IPS DF 6.9 (cell line): Measurements from ENCODE around the gene MCL1.
"Not testable (repeated sequence)": the region's sequence is repeated elsewhere in the genome, so short reads cannot be mapped to it uniquely, and the experiment has no call there.

Experiments
- DNase-seq: peaks from one replicate; pipeline ENCODE4 v3.0.0-alpha.2; 2013; ENCODE audit warnings: low read depth, low spot score
- H3K27ac ChIP-seq: one replicate; pipeline ENCODE4 v1.5.1; 2013; ENCODE audit warnings: low read length, control low read depth
- H3K27me3 ChIP-seq: 2 replicates; pipeline ENCODE4 v1.6.1; 2013; ENCODE audit warnings: mild to moderate bottlenecking, low read length; ENCODE audit not compliant: control insufficient read depth, insufficient read depth
- H3K36me3 ChIP-seq: 2 replicates; pipeline ENCODE4 v1.6.1; 2013; ENCODE audit warnings: low read length; ENCODE audit not compliant: control insufficient read depth, insufficient read depth
- H3K4me1 ChIP-seq: 2 replicates; pipeline ENCODE4 v1.6.1; 2013; ENCODE audit warnings: low read length; ENCODE audit not compliant: control insufficient read depth, insufficient read depth
- H3K4me3 ChIP-seq: 2 replicates; pipeline ENCODE4 v1.5.1; 2013; ENCODE audit warnings: mild to moderate bottlenecking, low read length
- H3K9me3 ChIP-seq: 2 replicates; pipeline ENCODE4 v1.6.1; 2013; ENCODE audit warnings: low read length, inconsistent platforms; ENCODE audit not compliant: control insufficient read depth, insufficient read depth
- WGBS: extraction: QIAGEN DNeasy Blood & Tissue Kit; methylation state at CpG from one replicate; pipeline ENCODE4 v1.1.7; 2013; ENCODE audit warnings: mixed read lengths, missing lambda C conversion rate; ENCODE audit not compliant: insufficient read length, insufficient coverage; 5-methylcytosine and 5-hydroxymethylcytosine counted together

Gene MCL1

GRCh38 chr1:150573648-150574071 lies 5.8 kb downstream of the MCL1 start:
- H3K9me3 ChIP-seq, H3K4me1 ChIP-seq, H3K36me3 ChIP-seq, DNase-seq, H3K27ac ChIP-seq, H3K27me3 ChIP-seq, H3K4me3 ChIP-seq: not testable (repeated sequence)
- WGBS, result no CpG with 5 or more reads among the region's 13 CpGs

DNA sequence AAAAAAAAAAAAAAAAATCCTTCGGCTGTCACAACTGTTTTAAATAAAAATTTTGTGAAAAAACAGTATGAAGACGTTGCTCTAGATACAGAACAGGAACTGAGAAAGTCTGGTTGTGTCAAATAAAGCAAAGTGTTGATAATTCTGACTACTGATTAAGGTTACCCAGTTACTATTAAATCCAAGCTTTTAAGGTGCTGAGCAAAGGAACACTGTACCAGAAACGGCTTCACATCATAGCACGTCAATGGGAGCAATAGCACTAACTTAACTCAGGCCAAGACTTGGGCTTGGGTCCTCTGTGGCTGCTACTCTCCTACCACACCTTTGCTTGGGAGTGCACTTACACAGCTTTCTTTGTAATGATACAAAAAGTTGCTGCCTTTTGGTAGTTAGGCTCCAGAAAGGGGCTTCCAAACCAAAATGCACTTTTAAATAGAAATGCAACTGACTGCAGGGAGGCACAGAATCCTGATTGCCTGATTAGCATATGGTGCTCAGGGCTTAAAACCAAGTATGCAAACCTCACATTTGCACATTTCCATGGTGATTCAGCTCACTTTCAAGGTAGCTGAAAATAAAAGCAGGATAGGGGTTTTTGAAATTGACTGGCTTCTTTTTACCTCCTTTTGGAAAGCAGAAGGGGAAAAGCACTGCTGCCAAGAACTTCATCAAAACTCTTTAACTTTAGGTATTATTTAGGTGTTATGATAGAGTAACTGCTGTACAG lies 6.3 kb downstream of the MCL1 start:
- H3K4me1 ChIP-seq, result peaks cover 7% of the 10 kb centered on the region; the same call in 1 of the 2 replicates
- no peak overlapping the region for H3K27ac ChIP-seq
- WGBS, result no CpG with 5 or more reads among the region's 4 CpGs
- H3K9me3 ChIP-seq, result no peaks in the 10 kb centered on the region
- DNase-seq, result no peak
- H3K4me3 ChIP-seq, result no peak overlapping the region
- H3K27me3 ChIP-seq, result no peaks in the 10 kb centered on the region
- H3K36me3 ChIP-seq, result peaks cover 9% of the 10 kb centered on the region; the same call in 1 of the 2 replicates

DNA sequence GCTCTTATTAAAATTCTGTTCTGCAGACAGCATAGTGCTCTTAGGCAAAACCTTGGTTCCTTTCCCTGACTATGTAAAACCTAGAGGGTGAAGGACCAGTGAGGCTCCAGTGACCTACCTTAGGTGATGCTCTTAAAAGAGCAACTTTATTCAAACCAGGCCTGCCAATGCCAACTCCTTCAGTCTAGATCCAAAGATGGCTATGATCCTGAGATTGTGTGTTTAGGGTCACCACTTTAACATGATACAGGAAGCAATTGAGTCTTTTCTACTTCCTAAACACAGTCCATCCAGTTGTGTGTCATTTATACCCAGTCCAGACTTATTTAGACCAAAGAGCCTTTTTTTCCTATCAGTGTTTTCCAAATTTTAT lies 10.8 kb downstream of the MCL1 start:
- H3K36me3 ChIP-seq, result no peaks in the 10 kb centered on the region; the same call in 1 of the 2 replicates
- no peaks in the 10 kb centered on the region for H3K27me3 ChIP-seq
- peak overlapping the region; percentile 72 for H3K27ac ChIP-seq
- no peak for DNase-seq
- H3K9me3 ChIP-seq, result no peaks in the 10 kb centered on the region
- H3K4me1 ChIP-seq, result peaks cover 12% of the 10 kb centered on the region; the same call in 1 of the 2 replicates
- no peak overlapping the region for H3K4me3 ChIP-seq

DNA sequence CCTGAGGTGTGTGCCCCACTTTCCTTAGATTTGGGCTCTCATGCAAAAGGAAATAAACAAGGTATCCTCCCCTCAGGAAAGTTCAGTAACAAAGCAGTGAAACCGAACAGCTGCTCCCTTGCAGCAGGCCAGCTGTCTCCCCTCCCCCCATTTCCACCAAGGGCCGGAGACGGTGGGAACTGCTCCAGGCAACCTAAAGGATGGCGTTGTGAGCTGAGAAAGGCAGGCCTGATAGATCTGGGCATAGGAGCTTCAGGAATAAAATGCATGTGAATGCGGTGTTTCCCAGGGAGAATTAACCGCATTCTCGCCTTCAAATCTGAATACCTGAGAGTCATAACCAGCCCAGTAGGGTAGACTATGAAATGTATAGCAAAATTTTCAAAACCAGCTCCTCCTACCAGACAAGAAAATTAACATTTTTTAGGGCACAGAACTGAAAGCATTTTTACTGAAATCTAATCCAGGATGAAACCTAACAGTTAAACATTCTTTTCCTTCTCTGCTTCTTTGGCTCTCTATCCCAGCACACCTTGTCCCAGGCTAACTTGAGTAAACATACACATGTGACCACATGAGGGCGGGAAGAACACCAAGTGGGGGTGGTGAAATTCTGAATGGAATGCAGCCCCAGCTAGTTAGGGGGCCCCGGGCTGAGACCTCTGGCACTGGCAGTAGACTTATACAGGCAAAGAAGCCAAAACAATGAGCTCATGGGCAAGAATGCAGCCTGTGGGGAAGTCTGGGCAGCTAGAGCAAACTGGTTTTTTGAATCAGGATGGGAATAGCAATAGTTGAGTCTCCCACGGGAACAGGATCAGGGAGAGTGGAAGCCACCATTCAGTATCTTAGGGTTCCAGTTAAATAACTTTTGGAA lies 11.5 kb downstream of the MCL1 start:
- peak overlapping the region; percentile 72 for H3K27ac ChIP-seq
- H3K4me3 ChIP-seq, result no peak overlapping the region
- no peaks in the 10 kb centered on the region for H3K27me3 ChIP-seq
- H3K36me3 ChIP-seq, result no peaks in the 10 kb centered on the region; the same call in 1 of the 2 replicates
- no CpG with 5 or more reads among the region's 10 CpGs for WGBS
- DNase-seq, result peak; percentile 72
- H3K9me3 ChIP-seq, result no peaks in the 10 kb centered on the region
- peaks cover 12% of the 10 kb centered on the region; the same call in 1 of the 2 replicates for H3K4me1 ChIP-seq

- Histone ChIP-seq H3K9me3 (no peaks in the 10 kb centered on the region), H3K4me3 (no peak overlapping the region), H3K4me1 (peaks cover 15% of the 10 kb centered on the region; the same call in 1 of the 2 replicates), H3K27ac (peak overlapping the region; percentile 20), H3K27me3 (no peaks in the 10 kb centered on the region), H3K36me3 (no peaks in the 10 kb centered on the region)
- no peak for DNase-seq
- no CpG with 5 or more reads among the region's 3 CpGs for WGBS
These were observed 12.1 kb downstream of the MCL1 start for GRCh38 chr1:150567341-150567716.

DNA sequence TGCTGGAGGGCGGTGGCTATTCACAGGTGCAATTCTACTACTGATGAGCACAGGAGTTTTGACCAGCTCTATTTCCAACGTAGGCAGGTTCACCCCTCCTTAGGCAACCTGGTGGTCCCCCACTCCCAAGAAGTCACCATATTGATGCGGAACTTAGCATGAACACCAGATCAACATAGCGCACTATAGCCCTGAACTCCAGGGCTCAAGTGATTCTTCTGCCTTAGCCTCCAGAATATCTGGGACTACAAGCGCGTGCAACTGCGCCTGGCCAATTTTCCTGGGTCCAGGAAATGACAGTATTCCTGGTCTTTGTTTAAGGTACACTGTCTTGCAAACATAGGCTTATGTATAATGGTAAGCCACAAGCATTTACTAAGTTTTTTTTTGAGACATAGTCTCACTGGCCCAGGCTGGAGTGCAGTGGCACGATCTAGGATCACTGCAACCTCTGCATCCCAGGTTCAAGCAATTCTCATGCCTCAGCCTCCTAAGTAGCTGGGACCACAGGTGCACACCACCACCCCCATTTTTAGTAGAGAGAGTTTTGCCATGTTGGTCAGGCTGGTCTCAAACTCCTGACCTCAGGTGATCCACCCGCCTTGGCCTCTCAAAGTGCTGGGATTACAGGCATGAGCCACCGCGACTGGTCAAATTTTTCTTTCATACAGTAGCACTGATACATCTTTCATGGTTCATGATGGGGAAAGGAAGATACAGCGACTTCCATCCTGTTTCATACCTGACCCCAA lies 12.6 kb downstream of the MCL1 start:
- Histone ChIP-seq H3K27me3 (no peaks in the 10 kb centered on the region), H3K4me1 (peaks cover 15% of the 10 kb centered on the region; the same call in 1 of the 2 replicates), H3K4me3 (no peak overlapping the region), H3K36me3 (no peaks in the 10 kb centered on the region), H3K9me3 (no peaks in the 10 kb centered on the region), H3K27ac (peak overlapping the region; percentile 20)
- no peak for DNase-seq
- no CpG with 5 or more reads among the region's 12 CpGs for WGBS

- H3K27me3 ChIP-seq, DNase-seq, H3K27ac ChIP-seq, H3K4me3 ChIP-seq, H3K36me3 ChIP-seq, H3K9me3 ChIP-seq: not testable (repeated sequence)
- peaks cover 17% of the 10 kb centered on the region; the same call in 1 of the 2 replicates for H3K4me1 ChIP-seq
- WGBS, result no CpG with 5 or more reads among the region's 14 CpGs
These were observed 14.0 kb downstream of the MCL1 start for GRCh38 chr1:150565240-150565991.

DNA sequence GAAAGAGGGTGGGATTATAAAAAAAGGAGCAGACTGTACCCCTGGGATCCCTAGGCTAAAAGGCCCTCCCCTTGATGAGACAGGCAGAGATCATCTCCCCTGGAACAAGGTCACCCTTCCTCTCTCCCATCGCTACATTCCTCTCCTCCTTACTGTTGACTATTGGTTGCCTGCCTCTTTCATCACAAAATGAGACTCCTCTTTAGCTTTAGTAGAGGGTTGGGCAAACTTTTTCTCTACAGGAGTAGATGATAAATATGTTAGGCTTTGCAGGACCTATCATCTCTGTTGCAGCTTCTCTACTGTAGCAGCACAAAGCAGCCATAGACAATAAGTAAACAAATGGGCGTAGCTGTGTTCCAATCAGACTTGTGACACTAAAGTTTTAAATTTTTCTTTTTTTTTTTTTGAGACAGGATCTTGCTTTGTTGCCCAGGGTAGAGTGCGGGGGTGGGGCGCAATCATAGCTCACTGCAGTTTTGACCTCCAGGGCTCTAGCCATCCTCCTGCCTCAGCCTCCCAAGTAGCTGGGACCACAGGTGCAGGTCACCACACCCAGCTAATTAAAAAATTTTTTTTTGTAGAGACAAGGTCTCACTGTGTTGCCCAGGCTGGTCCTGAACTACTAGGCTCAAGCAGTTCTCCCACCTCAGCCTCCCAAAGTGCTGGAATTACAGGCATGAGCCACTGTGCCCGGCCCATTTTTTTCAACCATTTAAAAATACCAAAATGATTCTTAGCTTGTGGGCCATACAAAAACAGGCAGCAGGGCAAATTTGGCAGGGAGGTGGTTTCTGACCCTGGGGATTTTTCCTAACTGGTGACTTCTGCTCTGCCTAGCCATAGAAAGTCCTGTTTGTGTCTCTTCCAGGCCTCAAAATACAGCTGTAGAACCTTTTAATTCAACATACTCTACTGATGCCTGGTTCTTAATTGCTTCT lies 15.1 kb downstream of the MCL1 start:
- H3K4me3 ChIP-seq, result no peak overlapping the region
- H3K9me3 ChIP-seq, result no peaks in the 10 kb centered on the region
- no CpG with 5 or more reads among the region's 5 CpGs for WGBS
- no peaks in the 10 kb centered on the region for H3K27me3 ChIP-seq
- peaks cover 18% of the 10 kb centered on the region; the same call in 1 of the 2 replicates for H3K4me1 ChIP-seq
- no peaks in the 10 kb centered on the region for H3K36me3 ChIP-seq
- no peak overlapping the region for H3K27ac ChIP-seq
- DNase-seq, result no peak

- Histone ChIP-seq H3K27me3 (no peaks in the 10 kb centered on the region), H3K27ac (no peak overlapping the region), H3K36me3 (no peaks in the 10 kb centered on the region), H3K4me3 (no peak overlapping the region), H3K4me1 (peaks cover 13% of the 10 kb centered on the region; the same call in 1 of the 2 replicates), H3K9me3 (no peaks in the 10 kb centered on the region)
- no CpG with 5 or more reads among the region's 4 CpGs for WGBS
- DNase-seq, result no peak
These were observed 15.9 kb downstream of the MCL1 start for GRCh38 chr1:150563340-150564038.
